ENCODE data around the gene MBD2. TPM values are rescaled to one million over a fixed set of nuclear protein-coding genes. Genes with fewer than 3 reads are reported as not detected.

MBD2 gene
- total and polyA plus RNA-seq, 2 of the 8 experiments (the other 6 are each of a cell fraction or from before 2014, with no cell fraction given): 36.2 to 52.7 TPM

DNA sequence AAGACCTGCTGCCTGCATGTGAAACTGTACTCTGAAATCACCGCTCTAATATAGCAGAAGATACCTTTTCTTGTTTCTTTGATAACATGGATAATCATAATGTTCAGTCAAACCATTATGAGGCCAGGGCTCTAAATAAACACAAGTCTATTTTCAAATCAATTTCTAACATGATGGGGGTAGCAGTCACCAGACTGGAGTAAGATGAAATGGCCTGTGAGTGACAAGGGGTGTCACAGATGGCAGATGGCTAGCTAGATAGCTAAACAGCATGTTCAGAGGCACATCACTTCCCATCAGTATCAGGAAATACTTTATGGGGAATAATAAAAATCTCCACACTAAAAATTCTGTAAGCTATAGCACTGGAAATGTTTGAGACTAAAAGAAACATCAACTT lies 14.0 kb downstream of the MBD2 start:
- H3K79me2 ChIP-seq (ENCODE audit: control insufficient read depth in 1 of 2, insufficient read depth in 2 of 2, low read length in 2 of 2): peaks cover 22 to 93% of the 10 kb centered on the region in 2 experiments; a peak in 3 of 4 replicates
- no peaks in the 10 kb centered on the region for H3K23me2 ChIP-seq (ENCODE audit: low read depth, low read length)
- H4K20me1 ChIP-seq (replicated peaks in 1 of 2; ENCODE audit: control insufficient read depth in 1 of 2, insufficient read depth in 2 of 2, low read length in 2 of 2): peaks cover 4 to 11% of the 10 kb centered on the region in 2 experiments
- no peak for TF ChIP-seq ZNF274 (IDR thresholded peaks at IDR 0.05; ENCODE audit: borderline replicate concordance, extremely low read depth, low read length)
- no peak for TF ChIP-seq EP300 (IDR thresholded peaks at IDR 0.05; ENCODE audit: borderline replicate concordance in 1 of 2, low read depth in 2 of 2, low read length in 2 of 2)
- TF ChIP-seq CBX8 (IDR thresholded peaks at IDR 0.05; ENCODE audit: borderline replicate concordance, low read depth, low read length): no peak
- TF ChIP-seq USF2 (IDR thresholded peaks at IDR 0.05; ENCODE audit: low read length): no peak
- TF ChIP-seq YY1 (IDR thresholded peaks at IDR 0.05; ENCODE audit: low read depth, low read length): no peak
- TF ChIP-seq BACH1 (IDR thresholded peaks at IDR 0.05; ENCODE audit: low read length): no peak
- no peak for TF ChIP-seq BRCA1 (IDR thresholded peaks at IDR 0.05; ENCODE audit: low read depth, low read length)
- no peak for TF ChIP-seq RNF2 (IDR thresholded peaks at IDR 0.05; ENCODE audit: borderline replicate concordance, low read depth, low read length, missing control alignments, poor library complexity, severe bottlenecking)
- TF ChIP-seq TAF1 (IDR thresholded peaks at IDR 0.05; ENCODE audit: low read depth, low read length): no peak
- TF ChIP-seq BCL11A (IDR thresholded peaks at IDR 0.05; ENCODE audit: low read depth in 2 of 2, low read length in 2 of 2): no peak

More for the DNA sequence above, 14.0 kb downstream of the MBD2 start:
- Histone ChIP-seq H3K9ac (replicated peaks in 1 of 4; ENCODE audit: extremely low read depth in 1 of 4, low read depth in 3 of 4, low read length in 3 of 4) (no peak overlapping the region), H3K4me3 (ENCODE audit: extremely low read depth in 1 of 4, insufficient read depth in 2 of 4, low read depth in 3 of 4, low read length in 4 of 4) (no peak overlapping the region), H2BK12ac (ENCODE audit: low read depth, low read length) (no peak overlapping the region), H3K79me1 (ENCODE audit: low read depth, low read length) (peaks cover 3% of the 10 kb centered on the region; the same call in 1 of the 2 replicates), H3K9me3 (ENCODE audit: insufficient read depth in 2 of 2, low read depth in 1 of 2, low read length in 1 of 2) (no peaks in the 10 kb centered on the region), H3K36me3 (ENCODE audit: control insufficient read depth in 2 of 4, insufficient read depth in 4 of 4, low read length in 3 of 4) (no peaks in the 10 kb centered on the region), H2BK15ac (ENCODE audit: low read length) (no peak overlapping the region), H2BK120ac (replicated peaks; ENCODE audit: low read depth, low read length) (no peak overlapping the region), H3K4me1 (replicated peaks in 1 of 4; ENCODE audit: control insufficient read depth in 3 of 4, insufficient read depth in 4 of 4, low read length in 3 of 4) (no peaks in the 10 kb centered on the region), H4K91ac (replicated peaks; ENCODE audit: insufficient read length, low read length) (no peak overlapping the region), H3K27me3 (replicated peaks in 1 of 4; ENCODE audit: control insufficient read depth in 3 of 4, extremely low read depth in 1 of 4, insufficient read depth in 3 of 4, low read length in 3 of 4) (no peaks in the 10 kb centered on the region), H2AK5ac (ENCODE audit: low read depth, low read length) (no peak overlapping the region), H3K27ac (ENCODE audit: low read depth, low read length) (no peak overlapping the region), H4K8ac (ENCODE audit: extremely low read depth, insufficient read depth, low read length) (no peak overlapping the region), H3K23ac (ENCODE audit: insufficient read length) (no peak overlapping the region), H3K56ac (replicated peaks; ENCODE audit: insufficient read length, low read depth, low read length) (no peak overlapping the region), H3K18ac (ENCODE audit: extremely low read depth, low read length) (no peak overlapping the region), H3K14ac (ENCODE audit: insufficient read length) (no peak overlapping the region), H4K5ac (ENCODE audit: insufficient read length, low read depth, low read length) (no peak overlapping the region), H2BK5ac (ENCODE audit: low read depth, low read length) (no peak overlapping the region), H2BK20ac (ENCODE audit: low read length) (no peak overlapping the region), H2AFZ (ENCODE audit: low read length) (no peak overlapping the region), H3K4me2 (ENCODE audit: insufficient read depth in 1 of 2, low read depth in 2 of 2, low read length in 2 of 2) (no peak overlapping the region), H3K4ac (replicated peaks; ENCODE audit: insufficient read length, low read depth, low read length) (no peak overlapping the region)
- FAIRE-seq (no peak), DNase-seq (ENCODE audit: low read depth in 1 of 2, low spot score in 2 of 2) (no peak)
- WGBS, 2 experiments (ENCODE audit: extremely low coverage in 1 of 2, insufficient coverage in 1 of 2, insufficient read length in 1 of 2, insufficient replicate concordance in 2 of 2, low coverage in 1 of 2, low lambda C conversion rate in 2 of 2, missing lambda C conversion rate in 1 of 2): 93% methylated on average over 1 of the region's 1 CpG; no CpG with 5 or more reads in 1 of the 2 experiments
- ChIA-PET POLR2A (ENCODE audit: partially characterized antibody) (interaction anchor here (1.8 kb wide), 1 partner anchor 12 kb away, joined by 5 read pairs; no protein-coding TSS in a partner anchor), CTCF (ENCODE audit: partially characterized antibody) (no interaction called here)

Data from H1 (cell line).